ENCODE measurements around the gene PMEPA1. TPM values are rescaled to one million over a fixed set of nuclear protein-coding genes. Genes with fewer than 3 reads are reported as not detected.

Gene PMEPA1
- total RNA-seq, 1 donor = 23.5 TPM

DNA sequence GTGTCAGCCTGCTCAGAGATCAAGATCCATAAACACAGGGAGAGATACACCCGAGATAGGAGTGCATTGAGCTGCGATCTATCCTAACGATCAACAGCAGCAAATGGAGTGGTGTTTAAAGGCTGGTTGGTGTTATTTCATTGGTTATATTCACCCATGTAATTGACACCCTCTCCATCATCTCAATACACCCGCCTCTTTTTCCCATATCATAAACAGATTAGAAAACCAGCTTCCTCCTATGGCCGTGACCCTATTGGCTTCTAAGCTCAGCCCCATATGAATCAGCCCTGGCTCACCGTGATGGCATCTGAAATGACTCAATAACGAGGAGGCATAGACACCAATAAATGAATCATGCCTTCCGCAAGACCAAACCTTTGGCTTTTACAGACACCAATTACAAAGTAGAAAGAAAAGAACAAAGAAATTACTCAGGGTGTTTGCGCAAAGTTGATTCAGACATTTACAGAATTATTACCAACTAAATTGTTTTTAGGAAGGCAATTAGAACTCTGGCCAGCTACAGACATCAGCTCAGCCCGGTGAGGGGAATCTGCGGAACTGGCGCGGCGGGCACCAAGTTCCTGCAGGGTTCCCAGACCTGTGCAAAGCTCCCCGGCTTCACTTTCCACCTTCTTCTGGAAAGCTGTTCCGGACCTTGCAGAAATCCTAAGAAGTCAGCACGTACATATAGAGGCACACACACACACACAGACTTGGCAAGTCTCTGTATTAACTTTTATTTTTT lies 11.5 kb downstream of the PMEPA1 start:
- H4K20me1 ChIP-seq (ENCODE audit: insufficient read depth, low read length) = peaks cover 53% of the 10 kb centered on the region
- peak overlapping the region; percentile 69 for H3K4me2 ChIP-seq (ENCODE audit: insufficient read depth, low read length)
- H3K4me3 ChIP-seq (ENCODE audit: insufficient read depth, low read length) = peak overlapping the region; percentile 34
- no peaks in the 10 kb centered on the region for H3K36me3 ChIP-seq (ENCODE audit: insufficient read depth, low read length)
- H3K79me2 ChIP-seq (ENCODE audit: insufficient read depth, low read length) = peaks cover 67% of the 10 kb centered on the region
- peak overlapping the region; percentile 85 for H3K27ac ChIP-seq (ENCODE audit: low read depth, low read length)
- peak; percentile 99 for DNase-seq (ENCODE audit: insufficient read length, low spot score, missing footprints)
- H3K4me1 ChIP-seq (ENCODE audit: insufficient read depth, low read length) = peaks cover 19% of the 10 kb centered on the region
- no peaks in the 10 kb centered on the region for H3K27me3 ChIP-seq (ENCODE audit: insufficient read depth, low read length)
- TF ChIP-seq, protein P1, sequence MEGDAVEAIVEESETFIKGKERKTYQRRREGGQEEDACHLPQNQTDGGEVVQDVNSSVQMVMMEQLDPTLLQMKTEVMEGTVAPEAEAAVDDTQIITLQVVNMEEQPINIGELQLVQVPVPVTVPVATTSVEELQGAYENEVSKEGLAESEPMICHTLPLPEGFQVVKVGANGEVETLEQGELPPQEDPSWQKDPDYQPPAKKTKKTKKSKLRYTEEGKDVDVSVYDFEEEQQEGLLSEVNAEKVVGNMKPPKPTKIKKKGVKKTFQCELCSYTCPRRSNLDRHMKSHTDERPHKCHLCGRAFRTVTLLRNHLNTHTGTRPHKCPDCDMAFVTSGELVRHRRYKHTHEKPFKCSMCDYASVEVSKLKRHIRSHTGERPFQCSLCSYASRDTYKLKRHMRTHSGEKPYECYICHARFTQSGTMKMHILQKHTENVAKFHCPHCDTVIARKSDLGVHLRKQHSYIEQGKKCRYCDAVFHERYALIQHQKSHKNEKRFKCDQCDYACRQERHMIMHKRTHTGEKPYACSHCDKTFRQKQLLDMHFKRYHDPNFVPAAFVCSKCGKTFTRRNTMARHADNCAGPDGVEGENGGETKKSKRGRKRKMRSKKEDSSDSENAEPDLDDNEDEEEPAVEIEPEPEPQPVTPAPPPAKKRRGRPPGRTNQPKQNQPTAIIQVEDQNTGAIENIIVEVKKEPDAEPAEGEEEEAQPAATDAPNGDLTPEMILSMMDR (IDR thresholded peaks at IDR 0.05; ENCODE audit: extremely low read depth, low read depth, low read length) = no peak
- no peaks in the 10 kb centered on the region for H3K9me3 ChIP-seq (ENCODE audit: low read depth, low read length)
- peak overlapping the region; percentile 20 for H2AFZ ChIP-seq (ENCODE audit: low read length)

DNA sequence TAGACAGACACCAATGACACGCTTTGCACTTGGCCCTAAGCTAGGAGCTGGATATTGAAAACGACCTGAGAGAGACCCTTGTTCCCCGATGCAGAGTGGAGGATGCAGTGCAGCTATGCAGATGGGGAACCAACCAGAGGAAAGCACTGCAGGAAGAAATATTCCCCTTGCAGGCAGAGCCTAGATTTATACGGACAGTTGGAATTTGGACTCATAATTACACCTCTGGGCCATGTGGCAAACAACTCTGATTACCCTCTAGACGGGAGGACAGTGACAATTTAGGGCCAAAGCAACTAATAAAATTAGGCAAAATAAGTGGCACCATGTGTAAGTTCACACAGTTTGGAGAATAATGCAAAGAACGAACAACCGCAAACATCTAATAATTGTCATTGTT lies 12.3 kb downstream of the PMEPA1 start:
- Histone ChIP-seq H3K36me3 (ENCODE audit: insufficient read depth, low read length) (no peaks in the 10 kb centered on the region), H3K27ac (ENCODE audit: low read depth, low read length) (peak overlapping the region; percentile 85), H4K20me1 (ENCODE audit: insufficient read depth, low read length) (peaks cover 54% of the 10 kb centered on the region), H2AFZ (ENCODE audit: low read length) (no peak overlapping the region), H3K4me3 (ENCODE audit: insufficient read depth, low read length) (no peak overlapping the region), H3K9me3 (ENCODE audit: low read depth, low read length) (no peaks in the 10 kb centered on the region), H3K4me2 (ENCODE audit: insufficient read depth, low read length) (peak overlapping the region; percentile 69), H3K27me3 (ENCODE audit: insufficient read depth, low read length) (no peaks in the 10 kb centered on the region), H3K79me2 (ENCODE audit: insufficient read depth, low read length) (peaks cover 66% of the 10 kb centered on the region), H3K4me1 (ENCODE audit: insufficient read depth, low read length) (peaks cover 19% of the 10 kb centered on the region)
- TF ChIP-seq, protein P1 (IDR thresholded peaks at IDR 0.05; ENCODE audit: extremely low read depth, low read depth, low read length) = no peak
- DNase-seq (ENCODE audit: insufficient read length, low spot score, missing footprints) = no peak

DNA sequence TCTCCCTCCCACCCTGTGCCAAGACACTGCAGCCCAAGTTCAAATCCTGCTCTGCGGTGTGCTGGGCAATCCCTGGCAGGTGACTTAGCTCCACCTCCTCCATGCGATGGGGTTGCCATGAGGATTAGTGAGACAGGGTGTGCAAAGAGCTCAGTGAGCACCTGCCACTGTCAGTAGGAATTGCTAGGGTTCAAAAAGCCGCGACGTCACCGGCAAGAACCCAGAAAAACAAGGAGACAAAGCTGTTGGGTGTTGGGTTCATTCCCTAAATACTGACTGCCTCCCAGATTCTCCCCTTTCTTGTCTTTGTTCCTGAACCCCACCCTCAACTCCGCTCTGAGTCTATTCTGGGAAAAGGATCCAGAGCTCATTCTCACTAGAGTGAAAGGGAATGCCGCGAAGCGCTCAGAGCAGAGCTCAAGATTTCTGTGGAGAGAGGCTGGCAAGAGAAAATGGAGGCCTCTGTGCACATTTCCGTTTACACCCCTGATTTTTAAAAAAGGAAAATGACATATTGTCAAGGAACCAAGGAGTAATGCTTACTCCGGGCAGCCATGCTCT lies 13.3 kb downstream of the PMEPA1 start:
- TF ChIP-seq, protein P1 (IDR thresholded peaks at IDR 0.05; ENCODE audit: extremely low read depth, low read depth, low read length) = no peak
- no peak overlapping the region for H3K4me2 ChIP-seq (ENCODE audit: insufficient read depth, low read length)
- H3K36me3 ChIP-seq (ENCODE audit: insufficient read depth, low read length) = no peaks in the 10 kb centered on the region
- H4K20me1 ChIP-seq (ENCODE audit: insufficient read depth, low read length) = peaks cover 60% of the 10 kb centered on the region
- peaks cover 19% of the 10 kb centered on the region for H3K4me1 ChIP-seq (ENCODE audit: insufficient read depth, low read length)
- no peaks in the 10 kb centered on the region for H3K27me3 ChIP-seq (ENCODE audit: insufficient read depth, low read length)
- no peak overlapping the region for H2AFZ ChIP-seq (ENCODE audit: low read length)
- H3K79me2 ChIP-seq (ENCODE audit: insufficient read depth, low read length) = peaks cover 68% of the 10 kb centered on the region
- DNase-seq (ENCODE audit: insufficient read length, low spot score, missing footprints) = no peak
- H3K9me3 ChIP-seq (ENCODE audit: low read depth, low read length) = no peaks in the 10 kb centered on the region
- H3K27ac ChIP-seq (ENCODE audit: low read depth, low read length) = no peak overlapping the region
- no peak overlapping the region for H3K4me3 ChIP-seq (ENCODE audit: insufficient read depth, low read length)

DNA sequence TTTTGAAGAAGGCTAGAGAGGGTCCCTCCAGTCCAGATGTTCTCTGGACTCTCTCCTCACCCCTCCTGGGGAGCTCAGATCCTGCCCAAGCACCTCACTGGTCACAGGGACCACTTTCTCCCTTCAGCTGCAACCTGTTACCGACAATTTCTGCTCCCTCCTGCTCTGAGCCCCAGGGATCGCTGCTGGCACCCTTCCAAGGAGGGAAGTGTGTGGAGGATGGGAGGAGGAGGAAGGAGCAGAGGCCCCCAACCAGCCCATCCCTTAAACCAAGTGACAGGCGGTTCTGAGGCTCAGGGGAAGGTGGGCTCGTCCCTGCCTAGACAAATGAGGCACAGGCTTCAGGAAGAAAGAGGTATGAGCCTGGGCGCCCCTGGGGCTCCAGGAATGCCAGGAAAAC lies 13.9 kb downstream of the PMEPA1 start:
- peaks cover 63% of the 10 kb centered on the region for H4K20me1 ChIP-seq (ENCODE audit: insufficient read depth, low read length)
- H3K79me2 ChIP-seq (ENCODE audit: insufficient read depth, low read length) = peaks cover 64% of the 10 kb centered on the region
- H3K4me2 ChIP-seq (ENCODE audit: insufficient read depth, low read length) = no peak overlapping the region
- H3K9me3 ChIP-seq (ENCODE audit: low read depth, low read length) = no peaks in the 10 kb centered on the region
- no peaks in the 10 kb centered on the region for H3K27me3 ChIP-seq (ENCODE audit: insufficient read depth, low read length)
- peaks cover 19% of the 10 kb centered on the region for H3K4me1 ChIP-seq (ENCODE audit: insufficient read depth, low read length)
- no peak overlapping the region for H3K4me3 ChIP-seq (ENCODE audit: insufficient read depth, low read length)
- no peak overlapping the region for H2AFZ ChIP-seq (ENCODE audit: low read length)
- no peaks in the 10 kb centered on the region for H3K36me3 ChIP-seq (ENCODE audit: insufficient read depth, low read length)
- DNase-seq (ENCODE audit: insufficient read length, low spot score, missing footprints) = no peak
- TF ChIP-seq, protein P1 (IDR thresholded peaks at IDR 0.05; ENCODE audit: extremely low read depth, low read depth, low read length) = no peak
- no peak overlapping the region for H3K27ac ChIP-seq (ENCODE audit: low read depth, low read length)
